Right cardiac atrium (tissue), 5 donors: ENCODE measurements around the gene DDIAS. TPM values are rescaled to one million over a fixed set of nuclear protein-coding genes. Genes with fewer than 3 reads are reported as not detected.
A peak's percentile ranks its signal among the peaks of the same experiment; 100 is the strongest.

Experiments
- ATAC-seq, 2 donors: fragments of 200-7000 bp; cut with Tn5 transposase; one replicate each; pipeline versions ENCODE4 v1.8.0 to v1.9.1; 2020; ENCODE audit warnings: moderate library complexity in 2 of 2, mild to moderate bottlenecking in 1 of 2
- DNase-seq, 3 donors: peaks; one replicate each; pipeline ENCODE4 v3.0.0-alpha.2; 2020
- H3K27ac ChIP-seq: one replicate; pipeline ENCODE4 v1.5.1; 2013; ENCODE audit warnings: mild to moderate bottlenecking, low read length, control low read depth, moderate library complexity
- H3K27me3 ChIP-seq: one replicate; pipeline ENCODE4 v1.6.1; 2013; ENCODE audit not compliant: control insufficient read depth, insufficient read depth
- H3K4me1 ChIP-seq: one replicate; pipeline ENCODE4 v1.6.1; 2013; ENCODE audit warnings: low read length; ENCODE audit not compliant: control insufficient read depth, insufficient read depth
- H3K4me3 ChIP-seq: one replicate; pipeline ENCODE4 v1.5.1; 2013; ENCODE audit warnings: low read length, control low read depth
- H3K9me3 ChIP-seq: one replicate; pipeline ENCODE4 v1.6.1; 2013; ENCODE audit warnings: low read length; ENCODE audit not compliant: control insufficient read depth
- WGBS: extraction: QIAGEN DNeasy Blood & Tissue Kit; methylation state at CpG from one replicate; pipeline ENCODE4 v1.1.7; 2013; 5-methylcytosine and 5-hydroxymethylcytosine counted together
- intact Hi-C, 4 donors: fragments of 100-400 bp; cut with DNase I; formaldehyde crosslinking; loops; one replicate each; pipeline versions ENCODE4 v1.11.0 to v1.14.0; 2022 to 2023
- polyA plus RNA-seq: library from polyadenylated mRNA; stranded (reverse); fragments of 200-250 nt; gene quantifications from one replicate; pipeline ENCODE4 v1.2.3, GENCODE V29; 2013
- total RNA-seq, 4 donors: library from RNA; stranded (reverse); fragmentation: NEBNext Ultra II Directional; extraction: Animal tissue kit (Norgen Biotek cat#: 25700); gene quantifications; one replicate each; pipeline ENCODE4 v1.2.1, GENCODE V29; 2021
- donor health status: healthy with polysubstance abuse.
- donor health status: DM: no; HTN: yes; CAD: no.
- donor health status: DM: no; HTN: no; CAD: no.
- donor health status: DM: no; HTN: yes; CAD: no; lungs with severe emphysema.
- donor health status: DM: yes; HTN: yes; CAD: no.

The DDIAS gene
- total and polyA plus RNA-seq, 5 donors: 0.20 to 2.0 (median 0.74) TPM

- DNase-seq (peak; percentile 46 to 75 (median 67)), ATAC-seq (peak; percentile 77 to 89)
- Histone ChIP-seq H3K27ac (no peak overlapping the region), H3K9me3 (no peaks in the 10 kb centered on the region), H3K27me3 (no peaks in the 10 kb centered on the region), H3K4me1 (peaks cover 5% of the 10 kb centered on the region), H3K4me3 (no peak overlapping the region)
- WGBS: 19% methylated on average over 5 of the region's 5 CpGs
- intact Hi-C loops: loop anchor here in 3 of 4 donors (5.0 to 10.0 kb wide), 3 partner anchors 129 to 147 kb away; partner anchors contain the start of gene FAM181B (in 1 of the 3)
These were observed 37.3 kb upstream of the DDIAS start for GRCh38 chr11:82864268-82864667.

- intact Hi-C loops: loop anchor here (5.0 to 10.0 kb wide), 3 partner anchors 36 to 141 kb away; partner anchors contain the start of genes DDIAS (in 2 of the 4), PRCP (in 2 of the 4) and FAM181B (in 1 of the 4)
- H3K9me3 ChIP-seq: no peaks in the 10 kb centered on the region
- WGBS: 80% methylated on average over 2 of the region's 2 CpGs
- H3K4me1 ChIP-seq: peaks cover 6% of the 10 kb centered on the region
- no peak for DNase-seq
- H3K27ac ChIP-seq: no peak overlapping the region
- no peak overlapping the region for H3K4me3 ChIP-seq
- ATAC-seq: no peak
- H3K27me3 ChIP-seq: no peaks in the 10 kb centered on the region
These were observed 35.7 kb upstream of the DDIAS start for GRCh38 chr11:82865841-82866240.

GRCh38 chr11:82867495-82868082 is 33.9 kb upstream of the DDIAS start:
- Histone ChIP-seq H3K4me3 (peak overlapping the region; percentile 43), H3K27me3 (no peaks in the 10 kb centered on the region), H3K9me3 (no peaks in the 10 kb centered on the region), H3K27ac (no peak overlapping the region), H3K4me1 (peaks cover 6% of the 10 kb centered on the region)
- ATAC-seq: peak; percentile 44 to 65
- peak; percentile 52 to 86 (median 69) for DNase-seq
- 15% methylated on average over 10 of the region's 10 CpGs for WGBS
- intact Hi-C loops: loop anchor here (5.0 to 10.0 kb wide), 3 partner anchors 35 to 143 kb away; partner anchors contain the start of genes DDIAS (in 2 of the 4), PRCP (in 2 of the 4) and FAM181B (in 1 of the 4)

- intact Hi-C loops: loop anchor here (5.0 to 10.0 kb wide), 3 partner anchors 33 to 145 kb away; partner anchors contain the start of genes DDIAS (in 2 of the 4), PRCP (in 2 of the 4) and FAM181B (in 1 of the 4)
These were observed 31.9 kb upstream of the DDIAS start for GRCh38 chr11:82869657-82870056.

GRCh38 chr11:82871646-82872045 is 29.9 kb upstream of the DDIAS start:
- H3K4me3 ChIP-seq: no peak overlapping the region
- no peaks in the 10 kb centered on the region for H3K27me3 ChIP-seq
- H3K27ac ChIP-seq: no peak overlapping the region
- ATAC-seq (no peak), DNase-seq (no peak)
- intact Hi-C loops: no loop called here
- 97% methylated on average over 2 of the region's 2 CpGs for WGBS
- peaks cover 5% of the 10 kb centered on the region for H3K4me1 ChIP-seq
- H3K9me3 ChIP-seq: no peaks in the 10 kb centered on the region

More at GRCh38 chr11:82869657-82870056, 31.9 kb upstream of the DDIAS start:
- H3K4me1 ChIP-seq: peaks cover 6% of the 10 kb centered on the region
- H3K9me3 ChIP-seq: no peaks in the 10 kb centered on the region
- no peak overlapping the region for H3K27ac ChIP-seq
- no peak overlapping the region for H3K4me3 ChIP-seq
- DNase-seq (no peak), ATAC-seq (peak; percentile 53 to 73)
- H3K27me3 ChIP-seq: no peaks in the 10 kb centered on the region

GRCh38 chr11:82872377-82873150 is 29.0 kb upstream of the DDIAS start:
- Histone ChIP-seq H3K27ac (no peak overlapping the region), H3K4me1 (peaks cover 5% of the 10 kb centered on the region), H3K9me3 (no peaks in the 10 kb centered on the region), H3K4me3 (no peak overlapping the region), H3K27me3 (no peaks in the 10 kb centered on the region)
- DNase-seq: no peak
- intact Hi-C loops: no loop called here
- WGBS: 72% methylated on average over 7 of the region's 7 CpGs
- ATAC-seq: no peak

GRCh38 chr11:82873919-82874333 is 27.6 kb upstream of the DDIAS start:
- WGBS: 46% methylated on average over 5 of the region's 5 CpGs
- no peak overlapping the region for H3K27ac ChIP-seq
- H3K4me1 ChIP-seq: peaks cover 3% of the 10 kb centered on the region
- H3K9me3 ChIP-seq: no peaks in the 10 kb centered on the region
- no peak overlapping the region for H3K4me3 ChIP-seq
- no peak for DNase-seq
- H3K27me3 ChIP-seq: no peaks in the 10 kb centered on the region
- intact Hi-C loops: no loop called here
- peak; percentile 71 to 87 for ATAC-seq

GRCh38 chr11:82874646-82875523 is 26.7 kb upstream of the DDIAS start:
- DNase-seq: no peak
- H3K9me3 ChIP-seq: no peaks in the 10 kb centered on the region
- H3K4me1 ChIP-seq: peaks cover 3% of the 10 kb centered on the region
- no peaks in the 10 kb centered on the region for H3K27me3 ChIP-seq
- WGBS: 92% methylated on average over 4 of the region's 4 CpGs
- H3K4me3 ChIP-seq: no peak overlapping the region
- no peak overlapping the region for H3K27ac ChIP-seq
- peak in 1 of 2 donors; percentile 17 for ATAC-seq
- intact Hi-C loops: no loop called here

- Histone ChIP-seq H3K4me3 (no peak overlapping the region), H3K9me3 (no peaks in the 10 kb centered on the region), H3K4me1 (peaks cover 4% of the 10 kb centered on the region), H3K27ac (no peak overlapping the region), H3K27me3 (no peaks in the 10 kb centered on the region)
- 27% methylated on average over 3 of the region's 3 CpGs for whole genome bisulfite sequencing
- intact Hi-C loops: no loop called here
- DNase-seq (no peak), ATAC-seq (peak; percentile 82 to 97)
These were observed 17.7 kb upstream of the DDIAS start for GRCh38 chr11:82883853-82884252.

- H3K4me1 ChIP-seq: peaks cover 4% of the 10 kb centered on the region
- DNase-seq: no peak
- peak in 1 of 2 donors; percentile 45 for ATAC-seq
- intact Hi-C loops: no loop called here
- H3K27me3 ChIP-seq: no peaks in the 10 kb centered on the region
- H3K9me3 ChIP-seq: no peaks in the 10 kb centered on the region
- H3K4me3 ChIP-seq: no peak overlapping the region
- 55% methylated on average over 6 of the region's 6 CpGs for WGBS
- H3K27ac ChIP-seq: peak overlapping the region; percentile 21
These were observed 12.2 kb upstream of the DDIAS start for GRCh38 chr11:82889133-82890001.
